G401 (cell line): Measurements from ENCODE around the gene ZNRF1. TPM values are rescaled to one million over a fixed set of nuclear protein-coding genes. Genes with fewer than 3 reads are reported as not detected.
A peak's percentile ranks its signal among the peaks of the same experiment; 100 is the strongest.
"Not testable (repeated sequence)": the region's sequence is repeated elsewhere in the genome, so short reads cannot be mapped to it uniquely, and the experiment has no call there.

Source experiments
- DNase-seq: peaks from one replicate; pipeline ENCODE4 v3.0.0-alpha.2; 2015; ENCODE audit warnings: low spot score
- in situ Hi-C: cut with HindIII; loops from 2 replicates; pipeline ENCODE4 v1.10.0; 2016; ENCODE audit warnings: low sequenced_read_pairs, mixed read lengths
- total RNA-seq: library from RNA; depleted of rRNA; stranded (reverse); fragments of >200 nt; shearing (Covaris generic); gene quantifications from 2 replicates; pipeline ENCODE4 v1.2.3, GENCODE V29; 2014

Gene ZNRF1
- total RNA-seq, 1 experiment from 2014 or later: 21.2 TPM

DNA sequence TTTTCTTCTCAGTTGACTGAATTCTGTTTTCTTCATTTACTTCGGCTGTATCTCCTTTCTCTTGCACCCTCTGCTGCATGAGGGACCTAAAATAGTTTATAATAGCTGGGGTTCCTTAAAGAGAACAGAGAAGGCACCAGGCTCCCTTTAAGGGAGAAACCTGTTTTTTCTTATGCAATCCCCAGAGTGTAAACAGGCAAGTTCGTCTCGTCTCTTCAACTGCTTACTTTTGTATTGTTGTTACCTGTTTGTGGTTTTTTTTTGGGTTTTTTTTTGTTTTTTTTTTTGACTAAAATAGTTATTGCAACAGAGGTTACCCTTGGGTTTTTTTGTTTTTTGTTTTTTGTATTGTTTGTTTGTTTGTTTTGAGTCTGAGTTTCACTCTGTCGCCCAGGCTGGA lies 121.4 kb downstream of the ZNRF1 start:
- in situ Hi-C loops: no loop called here
- DNase-seq: no peak

DNA sequence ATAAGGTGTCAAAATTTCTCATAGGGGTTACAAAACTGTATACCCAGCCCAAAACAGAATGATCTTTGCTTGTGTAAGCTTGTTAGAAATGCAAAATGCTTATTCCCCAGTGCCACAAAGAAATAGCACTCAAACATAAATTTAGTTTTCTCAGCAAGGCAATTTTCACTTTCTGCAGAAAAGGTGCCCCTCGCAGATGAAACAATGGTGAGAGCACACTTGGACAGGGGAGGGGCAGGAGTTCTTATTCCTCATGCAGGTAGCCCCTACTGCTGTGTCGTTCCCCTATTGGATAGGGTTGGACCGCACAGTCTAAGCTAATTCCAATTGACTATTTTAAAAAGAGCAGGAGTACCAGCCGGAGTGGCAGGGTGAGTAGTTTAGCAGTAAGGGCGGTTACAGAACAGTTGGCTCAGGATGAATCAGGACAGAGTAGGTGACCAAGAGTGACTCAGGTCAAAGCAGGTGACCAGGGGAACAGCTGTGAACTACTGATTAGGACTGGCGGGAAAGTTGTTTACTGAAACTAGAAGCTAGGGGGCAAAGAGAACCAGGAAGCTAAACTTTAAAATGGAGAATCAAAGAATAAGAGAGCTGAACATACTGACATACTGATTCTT lies 123.2 kb downstream of the ZNRF1 start:
- in situ Hi-C loops: no loop called here
- DNase-seq: no peak

DNA sequence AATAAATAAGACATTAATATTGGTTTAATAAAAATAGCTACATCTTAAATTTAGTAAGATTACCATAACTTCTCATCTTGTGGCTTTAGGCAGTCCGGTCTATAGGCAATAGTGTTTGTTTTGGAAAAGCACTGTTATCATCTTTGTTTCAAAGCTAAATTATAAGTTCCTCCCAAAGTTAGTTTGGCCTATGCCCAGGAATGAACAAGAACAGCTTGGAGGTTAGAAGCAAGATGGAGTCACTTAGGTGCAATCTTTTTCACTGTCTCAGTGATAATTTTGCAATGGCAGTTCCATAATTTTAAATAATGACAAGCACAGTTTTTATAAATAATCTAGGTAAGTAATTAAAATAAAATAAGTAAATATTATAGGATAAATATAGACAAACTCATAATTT lies 123.8 kb downstream of the ZNRF1 start:
- no peak for DNase-seq
- in situ Hi-C loops: no loop called here

DNA sequence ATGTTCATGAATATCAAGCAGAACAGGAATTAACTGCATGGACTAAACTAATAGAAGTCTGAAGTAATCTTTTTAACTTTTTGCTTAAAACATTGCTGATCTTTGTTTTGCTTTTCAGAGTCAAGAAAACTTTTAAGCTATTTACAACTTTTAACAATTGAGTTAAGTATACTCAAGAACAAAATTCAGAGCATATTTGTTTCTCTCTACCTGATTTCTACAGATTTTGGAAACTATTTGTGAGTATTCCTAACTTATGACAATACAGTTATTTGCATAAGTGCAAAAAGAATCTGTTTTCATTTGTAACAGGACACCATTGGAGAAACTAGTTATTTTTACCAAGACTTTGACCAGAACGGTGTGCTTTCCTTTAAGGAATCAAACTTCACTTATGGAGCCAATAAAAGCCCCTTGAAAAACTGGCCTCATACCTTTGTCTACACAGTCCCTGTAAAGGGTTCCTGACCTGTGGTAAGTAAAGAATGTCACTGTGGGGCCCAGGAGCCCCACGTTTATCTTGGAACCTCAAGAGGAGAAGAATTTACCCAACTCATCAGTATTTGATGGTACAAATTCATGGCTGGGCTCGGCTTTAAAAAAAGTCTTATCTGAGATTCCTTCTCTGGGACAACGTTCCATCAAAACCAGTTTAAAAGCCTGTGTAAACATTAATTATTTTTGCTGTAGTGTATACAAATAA lies 129.0 kb downstream of the ZNRF1 start:
- no peak for DNase-seq
- in situ Hi-C loops: no loop called here

DNA sequence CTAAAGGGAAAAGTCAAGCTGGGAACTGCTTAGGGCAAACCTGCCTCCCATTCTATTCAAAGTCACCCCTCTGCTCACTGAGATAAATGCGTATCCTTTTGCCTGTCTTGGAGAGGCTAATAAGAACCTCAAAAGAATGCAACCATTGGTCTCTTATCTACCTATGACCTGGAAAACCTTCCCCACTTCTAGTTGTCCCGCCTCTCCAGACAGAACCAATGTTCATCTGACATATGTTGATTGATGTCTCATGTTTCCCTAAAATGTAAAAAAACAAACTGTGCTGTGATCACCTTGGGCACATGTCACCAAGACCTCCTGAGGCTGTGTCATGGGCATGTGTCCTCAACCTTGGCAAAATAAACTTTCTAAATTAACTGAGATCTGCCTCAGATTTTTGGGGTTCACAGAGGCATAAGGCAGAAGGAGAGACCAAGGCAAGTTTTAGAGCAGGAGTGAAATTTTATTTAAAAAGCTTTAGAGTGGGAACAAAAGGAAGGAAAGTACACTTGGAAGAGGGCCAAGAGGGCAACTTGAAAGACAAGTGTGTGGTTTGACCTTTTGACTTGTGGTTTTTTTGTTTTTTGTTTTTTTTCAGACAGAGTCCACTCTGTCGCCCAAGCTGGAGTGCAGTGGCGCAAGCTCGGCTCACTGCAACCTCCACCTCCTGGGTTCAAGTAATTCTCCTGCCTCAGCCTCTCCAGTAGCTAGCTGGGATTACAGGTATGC lies 130.8 kb downstream of the ZNRF1 start:
- in situ Hi-C loops, DNase-seq: not testable (repeated sequence)

DNA sequence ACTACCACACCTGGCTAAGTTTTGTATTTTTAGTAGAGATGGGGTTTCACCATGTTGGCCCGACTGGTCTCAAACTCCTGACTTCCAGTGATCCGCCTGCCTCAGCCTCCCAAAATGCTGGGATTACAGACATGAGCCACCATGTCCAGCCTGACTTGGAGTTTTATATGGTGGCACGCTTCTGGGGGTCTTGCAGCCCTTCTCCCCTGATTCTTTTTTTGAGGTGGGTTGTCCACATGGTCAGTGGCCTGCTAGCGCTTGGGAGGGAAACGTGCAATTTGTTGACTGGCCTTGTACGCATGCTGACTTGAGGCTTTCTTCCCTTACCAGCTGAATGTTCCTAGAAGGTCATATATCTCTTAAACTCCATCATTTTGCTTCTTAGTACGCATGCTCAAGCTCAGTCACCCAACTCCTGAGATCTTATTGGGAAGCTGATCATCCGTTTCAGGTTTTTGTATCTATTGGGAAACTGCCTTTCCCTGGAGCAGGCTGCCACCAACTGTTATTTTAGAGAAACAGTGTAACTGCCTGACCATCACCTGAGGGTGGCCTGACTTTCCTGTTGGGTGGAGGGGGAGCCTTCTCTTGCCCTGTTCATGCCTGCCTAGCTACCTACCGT lies 131.4 kb downstream of the ZNRF1 start:
- in situ Hi-C loops: no loop called here
- peak; percentile 51 for DNase-seq

DNA sequence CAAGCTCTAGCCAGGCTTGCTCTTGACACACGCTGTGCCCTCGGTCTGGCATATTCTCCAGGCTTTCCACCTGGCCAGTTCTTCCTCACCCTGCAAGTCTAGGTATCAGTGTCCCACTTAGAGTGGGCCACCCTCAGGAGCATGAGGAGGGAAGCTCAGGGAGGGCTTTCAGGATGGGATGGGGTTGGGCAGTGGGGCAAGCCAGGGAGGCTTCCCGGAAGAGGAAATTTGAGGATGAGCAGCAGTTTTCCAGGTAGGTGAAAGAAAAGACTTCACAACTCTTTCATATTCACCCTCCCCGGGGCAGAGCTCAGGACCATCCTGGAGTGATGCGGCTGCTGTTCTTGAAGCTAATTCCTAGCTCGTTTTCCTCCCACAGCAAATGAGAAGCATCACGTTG lies 132.3 kb downstream of the ZNRF1 start:
- in situ Hi-C loops: no loop called here

DNA sequence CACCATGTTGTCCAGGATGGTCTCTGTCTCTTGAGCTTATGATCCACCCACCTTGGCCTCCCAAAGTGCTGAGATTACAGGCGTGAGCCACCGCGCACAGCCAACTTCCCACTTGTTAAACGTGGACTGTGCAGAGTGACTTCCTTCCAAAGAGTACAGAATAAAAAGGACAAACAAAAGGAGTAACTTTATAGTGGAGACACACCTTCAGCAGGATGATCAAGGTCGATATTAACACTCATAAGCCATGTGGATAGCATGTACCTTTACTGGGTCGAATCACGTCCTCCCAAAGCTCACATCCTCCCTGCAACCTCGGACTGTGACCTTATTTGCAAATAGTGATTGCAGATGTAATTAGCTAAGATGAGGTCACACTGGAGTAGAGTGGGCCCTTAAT lies 139.4 kb downstream of the ZNRF1 start:
- no peak for DNase-seq
- in situ Hi-C loops: no loop called here

More for the DNA sequence above, 132.3 kb downstream of the ZNRF1 start:
- DNase-seq: no peak

DNA sequence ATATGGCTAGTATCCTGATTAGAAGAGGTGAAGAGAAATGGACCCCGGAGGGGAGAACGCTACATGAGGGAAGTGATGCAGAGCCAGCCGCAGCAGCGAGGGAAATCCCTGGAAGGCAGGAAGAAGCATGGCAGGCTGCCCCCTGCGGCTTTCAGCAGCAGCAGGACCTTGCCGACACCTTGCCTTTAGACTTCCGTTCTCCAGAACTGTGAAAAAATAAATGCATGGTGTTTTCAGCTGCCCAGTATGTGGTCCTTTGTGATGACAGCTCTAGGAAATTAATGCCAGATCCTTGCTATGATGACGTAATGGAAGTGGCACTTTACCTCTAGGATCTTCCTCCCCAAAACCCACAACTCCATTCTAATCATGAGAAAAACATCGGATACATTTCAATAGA lies 139.8 kb downstream of the ZNRF1 start:
- in situ Hi-C loops: no loop called here
- no peak for DNase-seq

DNA sequence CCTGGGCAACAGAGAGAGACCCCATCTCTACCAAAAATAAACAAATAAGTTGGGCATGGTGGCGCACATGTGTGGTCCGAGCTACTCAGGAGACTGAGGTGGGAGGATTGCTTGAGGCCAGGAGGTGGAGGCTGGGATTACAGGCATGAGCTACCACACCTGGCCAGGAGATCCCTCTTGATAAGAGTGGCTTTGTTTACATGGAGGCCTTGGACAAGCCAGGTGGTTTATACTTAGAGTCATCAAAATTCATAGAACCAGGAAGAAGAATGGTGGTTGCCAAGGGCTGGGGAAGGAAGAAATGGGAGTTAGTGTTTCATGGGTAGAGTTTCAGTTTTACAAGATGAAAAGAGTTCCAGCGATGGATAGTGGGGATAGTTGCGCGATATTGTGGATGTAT lies 140.7 kb downstream of the ZNRF1 start:
- DNase-seq: no peak
- in situ Hi-C loops: no loop called here

DNA sequence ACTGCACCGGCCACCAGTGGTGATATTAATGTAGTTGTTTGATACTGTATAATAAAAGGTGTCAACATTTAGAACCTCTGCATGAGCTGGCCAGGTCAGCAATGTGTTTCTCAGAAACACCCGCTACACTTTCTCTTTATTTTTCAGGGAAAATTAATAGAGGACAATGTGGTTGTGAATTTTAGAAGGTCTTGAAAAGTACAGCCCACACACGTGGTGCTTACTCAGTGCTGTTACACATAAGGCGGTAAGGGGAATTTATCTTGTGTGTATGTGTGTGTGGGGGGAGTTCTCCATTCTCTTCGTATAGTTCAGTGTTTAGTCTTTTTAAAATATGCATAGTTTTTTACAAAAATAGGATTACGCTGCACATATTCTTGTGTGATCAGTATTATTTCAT lies 145.1 kb downstream of the ZNRF1 start:
- in situ Hi-C loops: no loop called here
- no peak for DNase-seq

DNA sequence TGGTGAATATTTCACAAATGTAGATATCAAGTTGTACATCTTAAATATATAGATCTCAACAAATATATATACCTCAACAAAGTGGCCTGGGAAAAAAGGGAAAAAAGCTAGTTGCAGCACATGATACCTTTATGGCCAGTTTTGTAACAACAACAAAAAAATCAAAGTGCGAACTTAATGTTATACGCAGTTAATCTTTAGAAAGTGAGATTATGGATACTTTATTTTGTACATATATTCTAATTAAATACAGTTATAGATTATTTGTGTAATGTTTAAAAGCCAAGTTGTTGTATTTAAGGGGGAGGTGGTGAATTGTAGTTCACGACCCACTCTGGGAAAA lies 149.1 kb downstream of the ZNRF1 start:
- DNase-seq: no peak
- in situ Hi-C loops: no loop called here

DNA sequence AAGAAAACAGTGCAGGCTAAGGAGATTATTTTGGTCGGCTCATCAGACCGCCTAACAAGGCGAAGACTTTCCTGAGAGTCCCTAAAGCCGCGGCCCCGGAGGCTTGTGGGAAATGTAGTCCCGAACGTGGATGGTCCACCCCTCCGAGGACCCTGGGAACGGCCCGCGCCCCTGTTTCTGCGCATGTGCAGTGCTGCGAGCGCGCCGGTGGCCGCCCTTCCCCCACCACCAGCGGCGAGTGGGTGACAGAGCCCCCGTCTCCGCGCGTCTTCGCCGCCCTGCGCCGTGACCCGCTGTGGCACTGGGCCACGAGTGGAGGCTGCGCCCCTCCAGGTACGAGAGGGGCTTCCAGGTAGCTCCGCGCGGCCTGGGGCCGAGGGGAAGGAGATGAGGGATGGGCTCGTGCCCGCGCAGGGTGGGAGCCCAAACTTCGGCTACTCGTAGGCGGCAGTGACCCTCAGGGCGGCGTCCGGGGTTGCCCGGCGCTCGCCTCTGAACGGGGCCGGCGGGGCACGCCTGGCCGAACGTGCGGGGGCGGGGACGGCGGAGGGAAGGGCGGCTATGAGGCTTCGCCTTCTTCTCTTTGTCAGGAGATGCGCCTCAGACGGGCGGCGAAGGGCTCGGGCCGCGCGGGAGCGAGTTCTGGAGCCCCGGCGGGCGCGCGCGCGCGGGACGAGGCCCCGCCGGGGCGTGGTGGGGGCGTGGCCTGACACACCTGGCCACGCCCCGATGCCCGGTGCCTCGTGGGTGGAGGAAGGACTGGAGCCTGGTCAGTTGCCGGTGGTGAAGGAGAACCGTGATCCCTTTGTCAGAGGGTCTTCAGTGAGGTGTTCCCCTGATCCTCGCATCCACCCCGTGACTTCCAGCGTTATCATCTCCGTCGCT lies 149.7 kb downstream of the ZNRF1 start, which contains the start of gene ZFP1:
TSS of gene ZFP1 (plus strand) at position 214 of the 885 bp plus-strand sequence. CDS start 4,428 bp downstream, outside the sequence.
- in situ Hi-C loops: no loop called here
- DNase-seq: peak; percentile 94

DNA sequence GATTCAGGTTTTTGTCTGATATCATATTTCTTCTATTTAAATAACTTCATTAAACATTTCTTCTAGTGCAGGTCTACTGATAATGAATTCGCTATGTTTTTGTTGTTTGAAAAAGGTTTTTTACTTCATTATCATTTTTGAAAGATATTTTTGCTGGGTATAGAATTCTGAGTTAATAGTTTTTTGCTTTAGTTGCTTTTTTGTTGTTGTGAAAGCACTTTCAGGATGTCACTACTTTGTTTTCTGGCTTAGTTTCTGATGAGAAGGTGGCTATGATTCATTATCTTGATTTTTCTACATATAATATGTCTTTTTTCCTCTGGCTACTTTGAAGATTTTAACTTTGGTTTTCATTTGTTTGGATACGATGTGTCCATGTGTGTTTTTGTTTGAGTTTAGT lies 153.0 kb downstream of the ZNRF1 start:
- in situ Hi-C loops: no loop called here
- no peak for DNase-seq

DNA sequence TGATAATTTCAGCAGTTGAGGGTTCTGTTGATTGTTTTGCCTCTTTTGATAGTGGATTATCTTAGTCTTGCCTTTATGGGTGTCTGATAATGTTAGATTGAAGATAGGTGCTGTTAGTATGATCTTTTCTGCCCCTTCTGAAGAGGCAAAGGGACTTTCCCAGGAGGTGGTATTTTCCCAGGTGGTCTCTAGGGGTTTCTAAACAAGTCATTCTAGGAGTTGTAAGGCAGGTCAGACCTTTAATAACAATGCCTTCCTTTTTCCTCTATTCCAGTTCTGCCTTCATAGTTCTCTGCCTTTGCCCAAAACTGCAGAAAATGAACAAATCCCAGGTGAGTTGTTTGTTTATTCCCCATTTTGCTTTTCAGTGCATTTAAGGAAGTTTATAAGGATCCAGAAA lies 153.8 kb downstream of the ZNRF1 start:
- in situ Hi-C loops: no loop called here
- no peak for DNase-seq

DNA sequence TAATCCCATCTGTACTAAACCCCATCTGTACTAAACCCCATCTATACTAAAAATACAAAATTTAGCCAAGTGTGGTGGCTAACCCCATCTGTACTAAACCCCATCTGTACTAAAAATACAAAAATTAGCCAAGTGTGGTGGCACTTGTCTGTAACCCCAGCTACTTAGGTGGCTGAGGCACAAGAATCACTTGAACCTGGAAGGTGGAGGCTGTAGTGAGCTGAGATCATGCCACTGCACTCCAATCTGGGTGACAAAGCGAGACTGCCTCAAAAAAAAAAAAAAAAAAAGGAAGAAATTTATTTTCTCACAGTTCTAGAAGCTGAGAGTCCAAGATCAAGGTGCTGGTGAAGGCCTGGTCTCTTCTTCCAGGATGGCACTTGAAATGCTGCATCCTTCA lies 161.6 kb downstream of the ZNRF1 start:
- in situ Hi-C loops: no loop called here

More for the DNA sequence above, 161.6 kb downstream of the ZNRF1 start:
- no peak for DNase-seq
